Fibroblast of lung (primary cell): ENCODE results near the gene SLC27A5.
"Not testable (repeated sequence)": the region's sequence is repeated elsewhere in the genome, so short reads cannot be mapped to it uniquely, and the experiment has no call there.

ENCODE experiments used
- CTCF ChIP-seq, 2 donors: IDR thresholded peaks in 1 of 2; conservative IDR thresholded peaks in 1 of 2; 1 replicate in 1 of 2; 2 replicates in 1 of 2; pipeline ENCODE4 v1.5.1; 2011 to 2012; ENCODE audit warnings: low read length in 2 of 2, control low read depth in 1 of 2, inconsistent platforms in 1 of 2, low read depth in 1 of 2, mild to moderate bottlenecking in 1 of 2
- EZH2 ChIP-seq: IDR thresholded peaks from 2 replicates; pipeline ENCODE4 v1.5.1; 2012; ENCODE audit warnings: low read length, control low read depth, mild to moderate bottlenecking; ENCODE audit errors: missing control alignments

- TF ChIP-seq CTCF (conservative IDR thresholded peaks at IDR 0.05 in 1 of 2, IDR thresholded peaks at IDR 0.05 in 1 of 2; ENCODE audit: low read depth in 1 of 2, low read length in 2 of 2); EZH2: not testable (repeated sequence)
Measured at GRCh38 chr19:58542641-58543372, 31.0 kb upstream of the SLC27A5 start.
